Type B pancreatic cell (in vitro differentiated cells): ENCODE measurements around the gene PEX10. TPM values are rescaled to one million over a fixed set of nuclear protein-coding genes. Genes with fewer than 3 reads are reported as not detected.

Experiments
- DNase-seq: peaks from one replicate; pipeline ENCODE4 v3.0.0; 2021; ENCODE audit warnings: mixed read lengths; ENCODE audit not compliant: unreplicated experiment; ENCODE audit errors: extremely low spot score
- H3K27ac Mint-ChIP-seq: 2 replicates; pipeline ENCODE4 v1.8.0; 2021; ENCODE audit warnings: mild to moderate bottlenecking, mixed read lengths
- H3K27me3 Mint-ChIP-seq: 2 replicates; pipeline ENCODE4 v1.8.0; 2021; ENCODE audit warnings: mixed read lengths
- H3K36me3 Mint-ChIP-seq: 2 replicates; pipeline ENCODE4 v1.8.0; 2021; ENCODE audit warnings: mixed read lengths
- H3K4me1 Mint-ChIP-seq: one replicate; pipeline ENCODE4 v1.8.0; 2021; ENCODE audit warnings: mixed read lengths; ENCODE audit not compliant: unreplicated experiment
- H3K4me3 Mint-ChIP-seq: 2 replicates; pipeline ENCODE4 v1.8.0; 2021; ENCODE audit warnings: mild to moderate bottlenecking, mixed read lengths
- H3K9me3 Mint-ChIP-seq: 2 replicates; pipeline ENCODE4 v1.8.0; 2021; ENCODE audit warnings: mixed read lengths
- total RNA-seq: library from RNA; stranded (reverse); gene quantifications from 2 replicates; pipeline ENCODE4 v1.2.1, GENCODE V29; 2021; ENCODE audit warnings: low replicate concordance
- TF ChIP-seq, protein P1 (sequence below): fragments of 200-600 bp; sonication (generic); conservative IDR thresholded peaks from 2 replicates; pipeline ENCODE4 v1.5.0; 2021; ENCODE audit warnings: antibody characterized with exemption, mild to moderate bottlenecking

Gene PEX10
- total RNA-seq, 1 donor from 2014 or later: 27.3 TPM

DNA sequence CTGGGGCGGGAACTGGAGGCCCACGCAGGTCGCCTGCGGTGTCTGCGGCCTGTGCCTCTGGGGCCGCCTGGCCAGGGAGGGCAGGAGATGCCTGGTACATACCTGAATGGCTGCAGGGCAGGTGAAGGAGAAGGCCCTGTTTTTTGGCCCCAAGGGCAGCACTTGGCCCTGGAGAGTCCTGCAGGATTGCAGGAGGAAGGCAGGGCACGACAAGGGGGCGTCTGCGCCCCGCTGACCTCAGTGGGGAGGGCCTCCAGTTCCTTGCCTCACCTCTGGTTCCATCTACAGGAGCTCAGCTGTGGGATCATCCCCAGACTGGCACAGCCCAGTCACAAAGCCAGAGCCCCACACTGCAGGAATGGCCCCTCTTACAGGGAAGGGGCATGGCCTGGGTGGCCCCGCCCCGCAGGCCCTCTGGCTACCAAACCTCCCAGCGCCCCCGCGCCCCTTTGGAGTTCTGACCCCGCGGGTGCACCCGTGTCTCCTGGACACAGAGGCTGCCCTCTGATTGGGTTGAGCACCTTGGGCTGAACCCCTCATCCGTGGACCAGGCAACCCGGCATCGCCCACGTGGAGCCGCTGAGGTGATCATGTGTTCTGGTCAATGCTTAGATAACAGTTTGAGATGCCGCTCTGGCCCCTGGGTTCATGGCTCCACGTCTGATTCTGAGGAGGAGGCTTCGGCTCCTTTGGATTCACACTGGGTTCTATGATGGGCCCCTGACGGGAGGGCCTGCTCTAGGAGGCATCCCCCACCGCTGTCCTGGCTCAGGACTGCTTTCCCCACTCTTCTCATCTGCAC is 1.3 kb upstream of the PEX10 start:
- peak overlapping the region; percentile 95 for H3K27ac Mint-ChIP-seq
- peaks cover 12% of the 10 kb centered on the region for H3K27me3 Mint-ChIP-seq
- no peak for DNase-seq
- H3K9me3 Mint-ChIP-seq: no peaks in the 10 kb centered on the region
- H3K4me3 Mint-ChIP-seq: peak overlapping the region; percentile 89
- TF ChIP-seq, protein P1, sequence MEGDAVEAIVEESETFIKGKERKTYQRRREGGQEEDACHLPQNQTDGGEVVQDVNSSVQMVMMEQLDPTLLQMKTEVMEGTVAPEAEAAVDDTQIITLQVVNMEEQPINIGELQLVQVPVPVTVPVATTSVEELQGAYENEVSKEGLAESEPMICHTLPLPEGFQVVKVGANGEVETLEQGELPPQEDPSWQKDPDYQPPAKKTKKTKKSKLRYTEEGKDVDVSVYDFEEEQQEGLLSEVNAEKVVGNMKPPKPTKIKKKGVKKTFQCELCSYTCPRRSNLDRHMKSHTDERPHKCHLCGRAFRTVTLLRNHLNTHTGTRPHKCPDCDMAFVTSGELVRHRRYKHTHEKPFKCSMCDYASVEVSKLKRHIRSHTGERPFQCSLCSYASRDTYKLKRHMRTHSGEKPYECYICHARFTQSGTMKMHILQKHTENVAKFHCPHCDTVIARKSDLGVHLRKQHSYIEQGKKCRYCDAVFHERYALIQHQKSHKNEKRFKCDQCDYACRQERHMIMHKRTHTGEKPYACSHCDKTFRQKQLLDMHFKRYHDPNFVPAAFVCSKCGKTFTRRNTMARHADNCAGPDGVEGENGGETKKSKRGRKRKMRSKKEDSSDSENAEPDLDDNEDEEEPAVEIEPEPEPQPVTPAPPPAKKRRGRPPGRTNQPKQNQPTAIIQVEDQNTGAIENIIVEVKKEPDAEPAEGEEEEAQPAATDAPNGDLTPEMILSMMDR: no peak
- H3K36me3 Mint-ChIP-seq: no peaks in the 10 kb centered on the region
- peaks cover 8% of the 10 kb centered on the region for H3K4me1 Mint-ChIP-seq

DNA sequence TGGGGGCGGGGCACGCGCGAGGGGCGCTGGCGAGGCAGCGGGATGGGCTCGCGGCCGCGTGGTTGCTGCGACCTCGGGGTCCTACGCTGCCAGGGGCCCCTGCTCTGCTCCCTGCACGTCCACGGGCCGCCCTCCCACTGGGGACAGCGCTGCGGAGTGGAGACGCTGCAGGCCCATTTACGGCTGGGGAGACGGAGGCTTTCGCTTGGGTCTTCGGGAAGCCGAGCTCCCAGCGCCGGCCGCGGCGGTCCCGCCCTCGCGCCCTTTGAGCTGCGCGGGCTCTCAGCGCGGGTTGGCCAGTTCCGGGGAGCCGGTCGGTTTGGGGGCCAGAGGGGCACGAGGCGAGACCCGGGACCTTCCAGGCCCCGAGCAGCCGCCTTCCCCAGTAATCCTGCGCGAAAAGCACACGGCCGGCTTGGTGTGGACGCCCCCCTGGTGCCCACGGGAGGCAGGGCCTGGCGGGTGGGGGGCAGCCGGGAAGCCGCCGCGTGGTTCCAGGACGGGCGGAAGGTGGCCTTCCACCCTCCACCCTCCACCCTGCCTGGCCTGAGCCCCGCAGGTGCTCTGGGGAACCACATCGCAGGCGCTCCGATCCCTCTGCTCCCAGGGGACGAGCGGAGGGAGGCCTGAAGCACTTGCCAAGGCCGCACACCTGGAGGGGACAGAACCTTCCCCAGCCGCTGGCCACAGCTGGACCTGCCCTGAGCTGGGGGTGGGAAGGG is 570 bp upstream of the PEX10 start:
- Mint-ChIP-seq H3K4me1 (peaks cover 8% of the 10 kb centered on the region), H3K36me3 (no peaks in the 10 kb centered on the region), H3K9me3 (no peaks in the 10 kb centered on the region), H3K4me3 (peak overlapping the region; percentile 89), H3K27ac (no peak overlapping the region), H3K27me3 (peaks cover 12% of the 10 kb centered on the region)
- TF ChIP-seq, protein P1: no peak
- no peak for DNase-seq

DNA sequence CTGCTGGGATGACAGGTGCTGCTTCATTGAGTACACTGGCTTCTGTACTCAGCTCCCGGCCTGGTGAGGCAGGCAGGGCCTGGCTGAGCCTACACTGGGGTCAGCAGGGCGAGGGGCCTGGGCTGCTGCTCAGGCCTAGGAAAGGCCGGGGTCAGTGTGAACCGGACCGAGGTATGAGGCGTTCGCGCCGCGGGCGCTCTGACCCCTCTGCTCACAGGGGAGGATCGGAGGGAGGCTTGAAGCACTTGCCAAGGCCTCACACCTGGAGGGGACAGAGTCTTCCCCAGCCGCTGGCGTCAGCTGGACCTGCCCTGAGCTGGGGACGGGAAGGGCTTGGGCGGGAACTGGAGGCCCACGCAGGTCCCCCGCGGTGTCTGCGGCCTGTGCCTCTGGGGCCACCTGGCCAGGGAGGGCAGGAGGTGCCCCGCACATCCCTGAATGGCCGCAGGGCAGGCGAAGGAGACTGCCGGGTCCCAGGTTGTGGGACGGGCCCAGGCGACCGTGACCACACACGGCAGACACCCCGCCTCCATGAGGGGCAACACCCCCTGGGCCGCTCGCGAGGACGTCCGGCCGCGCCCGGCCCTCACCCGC is 466 bp downstream of the PEX10 start:
- TF ChIP-seq, protein P1: no peak

DNA sequence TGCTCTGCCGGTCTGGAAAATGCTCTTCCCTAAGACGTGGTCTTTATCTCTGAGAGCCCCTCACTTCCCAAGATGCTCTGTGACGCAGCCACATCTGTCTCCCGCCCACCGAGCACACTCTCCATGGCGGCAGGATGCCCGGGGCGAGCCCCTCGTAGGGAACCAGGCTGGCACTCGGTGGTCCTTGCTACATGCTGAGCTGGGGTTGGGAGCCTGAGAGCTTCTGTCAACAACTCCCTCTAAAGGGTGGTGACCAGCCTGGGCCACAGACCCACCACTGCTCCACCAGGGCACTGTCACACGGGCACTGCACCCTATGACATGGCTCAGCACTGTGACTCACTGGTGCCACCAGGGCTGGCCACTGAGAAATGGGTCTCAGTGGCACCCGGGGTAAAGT is 2.6 kb downstream of the PEX10 start:
- TF ChIP-seq, protein P1: no peak
- no peak overlapping the region for H3K4me3 Mint-ChIP-seq
- peaks cover 3% of the 10 kb centered on the region for H3K27me3 Mint-ChIP-seq
- H3K36me3 Mint-ChIP-seq: no peaks in the 10 kb centered on the region
- peaks cover 8% of the 10 kb centered on the region for H3K4me1 Mint-ChIP-seq
- no peaks in the 10 kb centered on the region for H3K9me3 Mint-ChIP-seq
- H3K27ac Mint-ChIP-seq: no peak overlapping the region
- no peak for DNase-seq

More for the DNA sequence above, 466 bp downstream of the PEX10 start:
- peaks cover 9% of the 10 kb centered on the region for H3K27me3 Mint-ChIP-seq
- DNase-seq: no peak
- peak overlapping the region; percentile 92 for H3K4me3 Mint-ChIP-seq
- H3K27ac Mint-ChIP-seq: peak overlapping the region; percentile 89
- no peaks in the 10 kb centered on the region for H3K9me3 Mint-ChIP-seq
- no peaks in the 10 kb centered on the region for H3K36me3 Mint-ChIP-seq
- peaks cover 8% of the 10 kb centered on the region for H3K4me1 Mint-ChIP-seq

DNA sequence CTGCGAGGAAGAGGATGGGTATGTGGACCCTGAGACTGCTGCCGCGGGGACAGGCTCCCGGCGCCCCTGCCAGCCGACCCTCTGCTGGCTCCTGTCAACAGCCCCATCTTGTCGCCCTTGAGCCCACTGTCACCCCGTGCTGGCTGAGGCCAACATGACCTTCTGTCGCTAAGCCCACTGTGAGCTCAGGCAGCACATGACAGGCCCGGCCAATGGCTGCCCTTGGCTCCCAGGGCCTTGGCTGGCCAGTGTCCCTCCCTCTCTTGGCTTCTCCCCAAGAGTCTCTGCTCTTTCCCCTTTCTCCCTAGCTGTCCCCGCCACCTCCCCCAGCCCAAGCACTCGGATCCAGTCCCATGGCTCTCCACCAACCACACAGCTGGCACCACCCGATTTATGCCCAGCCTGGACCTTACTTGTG is 3.5 kb downstream of the PEX10 start:
- Mint-ChIP-seq H3K9me3 (no peaks in the 10 kb centered on the region), H3K27me3 (no peaks in the 10 kb centered on the region), H3K4me1 (no peaks in the 10 kb centered on the region), H3K4me3 (no peak overlapping the region), H3K27ac (no peak overlapping the region), H3K36me3 (no peaks in the 10 kb centered on the region)
- TF ChIP-seq, protein P1: no peak
- DNase-seq: no peak
